Measurements from ENCODE around the gene USF3. TPM values are rescaled to one million over a fixed set of nuclear protein-coding genes. Genes with fewer than 3 reads are reported as not detected.
A peak's percentile ranks its signal among the peaks of the same experiment; 100 is the strongest.

The USF3 gene
- total RNA-seq (2022) (10.9 and 12.1 TPM in 2 replicates), Bru-seq, nascent RNA (percentile 70 among the genes with signal in this experiment), BruChase-seq, experiment 1, labeled RNA remaining after a 2-hour chase (percentile 84 among the genes with signal in this experiment), BruChase-seq, experiment 2, labeled RNA remaining after a 6-hour chase (percentile 82 among the genes with signal in this experiment)
- long read RNA-seq, partial matches to known transcripts = 0 of 1 reads
- long read RNA-seq, other reads (novel, unspliced or antisense) = 1 of 1 reads

- peaks cover 6% of the 10 kb centered on the region for H3K36me3 Mint-ChIP-seq (ENCODE audit: insufficient read depth, unreplicated experiment)
- H3K9me3 Mint-ChIP-seq (ENCODE audit: unreplicated experiment) = no peaks in the 10 kb centered on the region
- ChIA-PET CTCF (interaction anchor here (0.5 to 1.6 kb wide), 4 partner anchors 14 to 180 kb away, joined by 5 read pairs; no protein-coding TSS in a partner anchor), POLR2A (interaction anchor here (0.7 to 1.2 kb wide), 4 partner anchors 33 to 705 kb away, joined by 3 to 6 read pairs (median 4); partner anchors contain the start of genes ATP6V1A and GTPBP8)
- peak within 1 kb of the TSS; percentile 80 for H3K27ac Mint-ChIP-seq (ENCODE audit: unreplicated experiment)
- Histone ChIP-seq H3K9me3 (no peaks in the 10 kb centered on the region), H3K27me3 (replicated peaks; ENCODE audit: control insufficient read depth, insufficient read depth, low read length) (no peaks in the 10 kb centered on the region), H3K36me3 (ENCODE audit: control insufficient read depth, insufficient read depth, low read length) (no peaks in the 10 kb centered on the region), H3K4me3 (ENCODE audit: low read depth, low read length) (peak within 1 kb of the TSS; percentile 84), H3K4me1 (peaks cover 18% of the 10 kb centered on the region)
- no peaks in the 10 kb centered on the region for H3K27me3 Mint-ChIP-seq (ENCODE audit: insufficient read depth, unreplicated experiment)
- H3K4me3 Mint-ChIP-seq (ENCODE audit: unreplicated experiment) = peak within 1 kb of the TSS; percentile 96
- DNase-seq = peak; percentile 69 to 77
- no peak for TF ChIP-seq CTCF (IDR thresholded peaks at IDR 0.05; ENCODE audit: insufficient read depth in 1 of 2, low read depth in 1 of 2, low read length in 1 of 2, severe bottlenecking in 1 of 2, unreplicated experiment in 1 of 2)
- BruUV-seq (replicated peaks) = no TSS peak
- intact Hi-C loops (cut with micrococcal nuclease; ENCODE audit: unreplicated experiment) = loop anchor here (1.0 kb wide), 2 partner anchors 33 to 50 kb away; partner anchors contain the start of gene NAA50
- H3K4me1 Mint-ChIP-seq (ENCODE audit: low read depth, unreplicated experiment) = no peaks in the 10 kb centered on the region
These were observed at the start of gene USF3 for GRCh38 chr3:113695786-113696645. USF3 (minus strand) TSS chr3:113696642; CDS start chr3:113674878, 21,764 bp downstream.

GRCh38 chr3:113745756-113746547, 49.5 kb upstream of the USF3 start, which contains the start of gene NAA50:
NAA50 (minus strand) TSS chr3:113746249; CDS start chr3:113745949, 300 bp downstream.
- CTCF ChIA-PET = interaction anchor here (0.6 to 3.2 kb wide), 11 partner anchors 10 to 230 kb away, joined by 3 to 37 read pairs (median 4); partner anchors contain the start of gene GRAMD1C
- TF ChIP-seq CTCF (IDR thresholded peaks at IDR 0.05; ENCODE audit: insufficient read depth in 1 of 2, low read depth in 1 of 2, low read length in 1 of 2, severe bottlenecking in 1 of 2, unreplicated experiment in 1 of 2) = no peak
- no peaks in the 10 kb centered on the region for H3K9me3 ChIP-seq
- Mint-ChIP-seq H3K27me3 (ENCODE audit: insufficient read depth, unreplicated experiment) (no peaks in the 10 kb centered on the region), H3K9me3 (ENCODE audit: unreplicated experiment) (no peaks in the 10 kb centered on the region), H3K4me1 (ENCODE audit: low read depth, unreplicated experiment) (peaks cover 16% of the 10 kb centered on the region), H3K27ac (ENCODE audit: unreplicated experiment) (peak within 1 kb of the TSS; percentile 100), H3K4me3 (ENCODE audit: unreplicated experiment) (peak within 1 kb of the TSS; percentile 96), H3K36me3 (ENCODE audit: insufficient read depth, unreplicated experiment) (peaks cover 37% of the 10 kb centered on the region)
- no peaks in the 10 kb centered on the region for H3K27me3 ChIP-seq (replicated peaks; ENCODE audit: control insufficient read depth, insufficient read depth, low read length)
- POLR2A ChIA-PET = interaction anchor here (0.5 to 1.6 kb wide), 6 partner anchors 11 to 314 kb away, joined by 3 to 6 read pairs (median 4); partner anchors contain the start of genes SPICE1 and USF3
- H3K4me3 ChIP-seq (ENCODE audit: low read depth, low read length) = peak within 1 kb of the TSS; percentile 78
- no peaks in the 10 kb centered on the region for H3K36me3 ChIP-seq (ENCODE audit: control insufficient read depth, insufficient read depth, low read length)
- peak; percentile 93 to 96 for DNase-seq
- BruUV-seq (replicated peaks) = no TSS peak
- 0 out of 2 replicates have a peak, but pooled peaks cover 3% of the 10 kb centered on the region for H3K4me1 ChIP-seq
- intact Hi-C loops (cut with micrococcal nuclease; ENCODE audit: unreplicated experiment) = loop anchor here (1.0 to 5.0 kb wide), 5 partner anchors 10 to 229 kb away; partner anchors contain the start of genes SPICE1, USF3 and ZDHHC23
